Measurements from ENCODE around the gene SPOCK1. TPM values are rescaled to one million over a fixed set of nuclear protein-coding genes. Genes with fewer than 3 reads are reported as not detected.

Gene SPOCK1
- total and polyA plus RNA-seq, 4 donors = 0.07 to 0.18 (median 0.17) TPM; not detected in 1

DNA sequence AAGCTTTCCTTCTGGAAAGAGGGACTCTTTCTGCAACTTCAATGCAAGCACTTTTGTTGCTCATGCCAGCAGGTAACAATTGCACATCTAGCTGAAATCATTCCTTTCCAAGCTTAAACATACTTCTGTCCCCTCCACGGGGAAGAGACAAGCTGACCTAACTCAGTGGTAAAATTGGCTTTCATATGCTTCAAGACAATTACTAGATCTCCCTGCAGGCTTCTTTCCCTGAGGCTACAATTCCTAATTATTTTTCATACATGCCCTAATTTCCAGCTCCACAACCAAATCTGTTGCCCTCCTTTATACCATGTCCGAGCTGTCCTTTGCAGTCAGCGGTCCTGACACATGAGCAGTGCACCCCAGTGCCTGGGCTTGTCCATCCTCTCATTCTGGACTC is 324.9 kb downstream of the SPOCK1 start:
- TF ChIP-seq HNF4A (conservative IDR thresholded peaks at IDR 0.05) (no peak), ZBTB33 (IDR thresholded peaks at IDR 0.05) (no peak), MAX (IDR thresholded peaks at IDR 0.05) (no peak), JUND (IDR thresholded peaks at IDR 0.05) (no peak), GABPA (IDR thresholded peaks at IDR 0.05 in 1 of 2, conservative IDR thresholded peaks at IDR 0.05 in 1 of 2) (no peak), NR2F2 (IDR thresholded peaks at IDR 0.05) (no peak), FOXA1 (IDR thresholded peaks at IDR 0.05) (no peak), REST (IDR thresholded peaks at IDR 0.05) (no peak), RAD21 (IDR thresholded peaks at IDR 0.05) (no peak), RXRA (IDR thresholded peaks at IDR 0.05) (no peak), YY1 (IDR thresholded peaks at IDR 0.05) (no peak)
- TF ChIP-seq, protein P1, sequence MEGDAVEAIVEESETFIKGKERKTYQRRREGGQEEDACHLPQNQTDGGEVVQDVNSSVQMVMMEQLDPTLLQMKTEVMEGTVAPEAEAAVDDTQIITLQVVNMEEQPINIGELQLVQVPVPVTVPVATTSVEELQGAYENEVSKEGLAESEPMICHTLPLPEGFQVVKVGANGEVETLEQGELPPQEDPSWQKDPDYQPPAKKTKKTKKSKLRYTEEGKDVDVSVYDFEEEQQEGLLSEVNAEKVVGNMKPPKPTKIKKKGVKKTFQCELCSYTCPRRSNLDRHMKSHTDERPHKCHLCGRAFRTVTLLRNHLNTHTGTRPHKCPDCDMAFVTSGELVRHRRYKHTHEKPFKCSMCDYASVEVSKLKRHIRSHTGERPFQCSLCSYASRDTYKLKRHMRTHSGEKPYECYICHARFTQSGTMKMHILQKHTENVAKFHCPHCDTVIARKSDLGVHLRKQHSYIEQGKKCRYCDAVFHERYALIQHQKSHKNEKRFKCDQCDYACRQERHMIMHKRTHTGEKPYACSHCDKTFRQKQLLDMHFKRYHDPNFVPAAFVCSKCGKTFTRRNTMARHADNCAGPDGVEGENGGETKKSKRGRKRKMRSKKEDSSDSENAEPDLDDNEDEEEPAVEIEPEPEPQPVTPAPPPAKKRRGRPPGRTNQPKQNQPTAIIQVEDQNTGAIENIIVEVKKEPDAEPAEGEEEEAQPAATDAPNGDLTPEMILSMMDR (IDR thresholded peaks at IDR 0.05; ENCODE audit: low read depth, low read length, missing input control) = no peak
- no peak overlapping the region for H3K27ac ChIP-seq (ENCODE audit: low read depth in 1 of 2, low read length in 2 of 2)

DNA sequence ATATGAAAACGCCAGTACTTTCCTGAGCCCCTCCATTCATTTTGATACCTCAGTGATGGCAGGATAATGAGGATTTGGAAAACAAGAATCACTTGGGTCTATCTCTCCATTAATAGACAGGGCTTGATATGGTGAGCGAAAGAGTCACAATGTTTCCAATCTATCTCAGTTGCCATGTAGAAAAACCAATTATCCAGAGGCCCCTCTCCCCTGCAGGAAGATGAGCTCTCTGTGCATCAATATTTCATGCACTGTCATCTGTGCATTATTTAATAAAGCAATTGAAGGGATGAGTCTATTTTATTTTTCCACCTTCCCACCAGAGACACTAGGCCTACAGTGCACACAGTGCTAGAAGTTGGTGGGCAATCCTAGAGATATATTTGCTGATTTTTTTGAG is 326.9 kb downstream of the SPOCK1 start:
- no peak for DNase-seq (ENCODE audit: low spot score)
- 80% methylated on average over 2 of the region's 2 CpGs for WGBS
- Histone ChIP-seq H3K4me3 (ENCODE audit: low read depth in 1 of 3, low read length in 3 of 3) (no peak overlapping the region), H3K9me3 (ENCODE audit: control insufficient read depth in 4 of 4, low read length in 3 of 4) (no peaks in the 10 kb centered on the region), H3K4me1 (ENCODE audit: control insufficient read depth in 4 of 4, insufficient read depth in 4 of 4, low read length in 3 of 4) (no peaks in the 10 kb centered on the region), H3K9ac (ENCODE audit: low read depth in 1 of 2, low read length in 2 of 2) (no peak overlapping the region), H3K36me3 (ENCODE audit: control insufficient read depth in 4 of 4, insufficient read depth in 3 of 4, low read depth in 1 of 4, low read length in 3 of 4) (no peaks in the 10 kb centered on the region), H3K27ac (ENCODE audit: low read depth in 1 of 2, low read length in 2 of 2) (no peak overlapping the region), H3K27me3 (ENCODE audit: control insufficient read depth in 4 of 4, insufficient read depth in 4 of 4, low read length in 3 of 4) (peaks cover 0 to 2% (median 0%) of the 10 kb centered on the region in 4 donors)
- TF ChIP-seq ZBTB33 (IDR thresholded peaks at IDR 0.05) (no peak), NR2F2 (IDR thresholded peaks at IDR 0.05) (no peak), HNF4G (IDR thresholded peaks at IDR 0.05) (no peak), REST (IDR thresholded peaks at IDR 0.05) (no peak), FOXA2 (IDR thresholded peaks at IDR 0.05) (no peak), HNF4A (conservative IDR thresholded peaks at IDR 0.05) (no peak), FOXA1 (IDR thresholded peaks at IDR 0.05) (no peak), RXRA (IDR thresholded peaks at IDR 0.05) (no peak)

More for the DNA sequence above, 324.9 kb downstream of the SPOCK1 start:
- no peaks in the 10 kb centered on the region for H3K4me1 ChIP-seq (ENCODE audit: control insufficient read depth in 4 of 4, insufficient read depth in 4 of 4, low read length in 3 of 4)
- no peak overlapping the region for H3K4me3 ChIP-seq (ENCODE audit: low read depth in 1 of 3, low read length in 3 of 3)
- no peaks in the 10 kb centered on the region for H3K9me3 ChIP-seq (ENCODE audit: control insufficient read depth in 4 of 4, low read length in 3 of 4)
- no peak for DNase-seq (ENCODE audit: low spot score)
- 73% methylated on average over 3 of the region's 3 CpGs for WGBS
- H3K9ac ChIP-seq (ENCODE audit: low read depth in 1 of 2, low read length in 2 of 2) = no peak overlapping the region
- no peaks in the 10 kb centered on the region for H3K36me3 ChIP-seq (ENCODE audit: control insufficient read depth in 4 of 4, insufficient read depth in 3 of 4, low read depth in 1 of 4, low read length in 3 of 4)
- H3K27me3 ChIP-seq (ENCODE audit: control insufficient read depth in 4 of 4, insufficient read depth in 4 of 4, low read length in 3 of 4) = peaks cover 0 to 2% (median 0%) of the 10 kb centered on the region in 4 donors
